HG03045 (cell line): ENCODE data around the gene TEP1.
"Not testable (repeated sequence)": the region's sequence is repeated elsewhere in the genome, so short reads cannot be mapped to it uniquely, and the experiment has no call there.

ENCODE experiments used
- ATAC-seq: cut with Tn5 transposase; IDR thresholded peaks from one replicate; pipeline ENCODE4 v1.9.1; 2021; ENCODE audit warnings: mild to moderate bottlenecking, moderate library complexity; ENCODE audit not compliant: unreplicated experiment

TEP1 gene

GRCh38 chr14:20391505-20391904 is 21.8 kb downstream of the TEP1 start:
- no peak for ATAC-seq

GRCh38 chr14:20388159-20388558 is 25.1 kb downstream of the TEP1 start:
- no peak for ATAC-seq

- no peak for ATAC-seq
Observed at GRCh38 chr14:20387576-20387975, 25.7 kb downstream of the TEP1 start.

- ATAC-seq, result no peak
Observed at GRCh38 chr14:20386276-20386855, 26.9 kb downstream of the TEP1 start.

GRCh38 chr14:20384886-20385285 is 28.4 kb downstream of the TEP1 start:
- no peak for ATAC-seq

GRCh38 chr14:20384321-20384720 is 29.0 kb downstream of the TEP1 start:
- ATAC-seq, result no peak

GRCh38 chr14:20383636-20384035 is 29.7 kb downstream of the TEP1 start:
- ATAC-seq, result no peak

- ATAC-seq, result no peak
Observed at GRCh38 chr14:20383032-20383431, 30.3 kb downstream of the TEP1 start.

- ATAC-seq, result no peak
Observed at GRCh38 chr14:20382526-20382925, 30.8 kb downstream of the TEP1 start.

GRCh38 chr14:20381341-20381740 is 32.0 kb downstream of the TEP1 start:
- ATAC-seq, result no peak

- ATAC-seq, result no peak
Observed at GRCh38 chr14:20380681-20381080, 32.6 kb downstream of the TEP1 start.

- ATAC-seq, result no peak
Observed at GRCh38 chr14:20379743-20380142, 33.6 kb downstream of the TEP1 start.

GRCh38 chr14:20377171-20377570 is 36.1 kb downstream of the TEP1 start:
- no peak for ATAC-seq

- no peak for ATAC-seq
Observed at GRCh38 chr14:20376071-20376588, 37.2 kb downstream of the TEP1 start.

GRCh38 chr14:20375471-20375870 is 37.8 kb downstream of the TEP1 start:
- ATAC-seq, result no peak

GRCh38 chr14:20372796-20373195 is 40.5 kb downstream of the TEP1 start:
- no peak for ATAC-seq

- no peak for ATAC-seq
Observed at GRCh38 chr14:20365928-20366327, 47.4 kb downstream of the TEP1 start.

- not testable (repeated sequence) for ATAC-seq
Observed at GRCh38 chr14:20358474-20358873, 54.8 kb downstream of the TEP1 start.

- no peak for ATAC-seq
Observed at GRCh38 chr14:20356422-20356821, 56.9 kb downstream of the TEP1 start.

GRCh38 chr14:20350860-20351259 is 62.4 kb downstream of the TEP1 start:
- ATAC-seq, result no peak

GRCh38 chr14:20350282-20350681 is 63.0 kb downstream of the TEP1 start:
- ATAC-seq, result no peak

GRCh38 chr14:20347747-20348146 is 65.6 kb downstream of the TEP1 start:
- no peak for ATAC-seq

- ATAC-seq, result no peak
Observed at GRCh38 chr14:20346713-20347112, 66.6 kb downstream of the TEP1 start.
